Measurements from ENCODE around the gene MANEAL. TPM values are rescaled to one million over a fixed set of nuclear protein-coding genes. Genes with fewer than 3 reads are reported as not detected.
A peak's percentile ranks its signal among the peaks of the same experiment; 100 is the strongest.

The MANEAL gene
- total RNA-seq, 2 donors from 2014 or later: 1.2 to 1.6 TPM

GRCh38 chr1:37814252-37814651 is 20.6 kb downstream of the MANEAL start:
- peak in 1 of 2 donors; percentile 56 for ATAC-seq
- intact Hi-C loops (cut with DNase I): loop anchor here in 1 of 2 donors (5.0 kb wide), 1 partner anchor 43 kb away; the partner anchor contains the start of gene MTF1
- no peak for DNase-seq

GRCh38 chr1:37817481-37817880 is 23.8 kb downstream of the MANEAL start:
- ATAC-seq: peak in 1 of 2 donors; percentile 25
- intact Hi-C loops (cut with DNase I): no loop called here
- DNase-seq: peak; percentile 59

- ATAC-seq: no peak
- intact Hi-C loops (cut with DNase I): no loop called here
- DNase-seq: no peak
These were observed 27.8 kb downstream of the MANEAL start for GRCh38 chr1:37821481-37821880.

- DNase-seq (no peak), ATAC-seq (no peak)
- intact Hi-C loops (cut with DNase I): no loop called here
These were observed 29.5 kb downstream of the MANEAL start for GRCh38 chr1:37822906-37823815.

- intact Hi-C loops (cut with DNase I): no loop called here
- no peak for ATAC-seq
- DNase-seq: no peak
These were observed 30.4 kb downstream of the MANEAL start for GRCh38 chr1:37824001-37824400.

- DNase-seq (no peak), ATAC-seq (no peak)
- intact Hi-C loops (cut with DNase I): no loop called here
These were observed 31.9 kb downstream of the MANEAL start for GRCh38 chr1:37825506-37825905.

GRCh38 chr1:37828410-37829074 is 34.9 kb downstream of the MANEAL start:
- intact Hi-C loops (cut with DNase I): no loop called here
- ATAC-seq: no peak
- DNase-seq: no peak

GRCh38 chr1:37831109-37831508 is 37.5 kb downstream of the MANEAL start:
- intact Hi-C loops (cut with DNase I): no loop called here
- ATAC-seq: no peak
- no peak for DNase-seq

GRCh38 chr1:37831809-37832208 is 38.2 kb downstream of the MANEAL start:
- intact Hi-C loops (cut with DNase I): no loop called here
- ATAC-seq: no peak

GRCh38 chr1:37836788-37837187 is 43.1 kb downstream of the MANEAL start:
- DNase-seq (no peak), ATAC-seq (no peak)
- intact Hi-C loops (cut with DNase I): no loop called here

More at GRCh38 chr1:37831809-37832208, 38.2 kb downstream of the MANEAL start:
- no peak for DNase-seq

GRCh38 chr1:37839676-37840075 is 46.0 kb downstream of the MANEAL start:
- no peak for ATAC-seq
- no peak for DNase-seq
- intact Hi-C loops (cut with DNase I): no loop called here

- ATAC-seq (no peak), DNase-seq (no peak)
- intact Hi-C loops (cut with DNase I): no loop called here
These were observed 47.1 kb downstream of the MANEAL start for GRCh38 chr1:37840711-37841110.

GRCh38 chr1:37841652-37842051 is 48.0 kb downstream of the MANEAL start:
- DNase-seq (no peak), ATAC-seq (no peak)
- intact Hi-C loops (cut with DNase I): no loop called here

- ATAC-seq (no peak), DNase-seq (no peak)
- intact Hi-C loops (cut with DNase I): no loop called here
These were observed 50.9 kb downstream of the MANEAL start for GRCh38 chr1:37844536-37844935.

GRCh38 chr1:37845049-37845646 is 51.5 kb downstream of the MANEAL start:
- DNase-seq (no peak), ATAC-seq (no peak)
- intact Hi-C loops (cut with DNase I): no loop called here

GRCh38 chr1:37845786-37846185 is 52.1 kb downstream of the MANEAL start:
- DNase-seq (no peak), ATAC-seq (no peak)
- intact Hi-C loops (cut with DNase I): no loop called here

GRCh38 chr1:37846647-37847339 is 53.1 kb downstream of the MANEAL start:
- ATAC-seq: no peak
- DNase-seq: no peak
- intact Hi-C loops (cut with DNase I): no loop called here

GRCh38 chr1:37849480-37849879 is 55.8 kb downstream of the MANEAL start:
- DNase-seq (no peak), ATAC-seq (no peak)
- intact Hi-C loops (cut with DNase I): no loop called here

GRCh38 chr1:37850352-37850955 is 56.8 kb downstream of the MANEAL start:
- intact Hi-C loops (cut with DNase I): no loop called here
- ATAC-seq (no peak), DNase-seq (no peak)

Measured in left cardiac atrium (tissue), 4 donors.